Activated gamma-delta T cell treated with anti-CD3 and anti-CD28 coated beads, Interleukin-2, amount 50 U/mL, for 16 hours (primary cell): Measurements from ENCODE around the gene SPIRE1.
"Not testable (repeated sequence)": the region's sequence is repeated elsewhere in the genome, so short reads cannot be mapped to it uniquely, and the experiment has no call there.

Experiments
- DNase-seq: peaks from one replicate; pipeline ENCODE4 v3.0.0-alpha.2; 2020; ENCODE audit warnings: low read depth

The SPIRE1 gene

GRCh38 chr18:12645751-12646203 lies 12.1 kb downstream of the SPIRE1 start:
- DNase-seq = no peak

- DNase-seq = no peak
These were observed 12.7 kb downstream of the SPIRE1 start for GRCh38 chr18:12645254-12645653.

- DNase-seq = not testable (repeated sequence)
These were observed 14.2 kb downstream of the SPIRE1 start for GRCh38 chr18:12643756-12644155.

GRCh38 chr18:12640881-12641200 lies 17.1 kb downstream of the SPIRE1 start:
- DNase-seq = no peak

GRCh38 chr18:12639990-12640880 lies 17.7 kb downstream of the SPIRE1 start:
- DNase-seq = no peak

GRCh38 chr18:12638644-12639124 lies 19.2 kb downstream of the SPIRE1 start:
- no peak for DNase-seq

GRCh38 chr18:12637901-12638643 lies 19.8 kb downstream of the SPIRE1 start:
- no peak for DNase-seq

- DNase-seq = no peak
These were observed 20.5 kb downstream of the SPIRE1 start for GRCh38 chr18:12637393-12637792.

- DNase-seq = no peak
These were observed 26.0 kb downstream of the SPIRE1 start for GRCh38 chr18:12631831-12632477.

GRCh38 chr18:12630136-12630535 lies 27.8 kb downstream of the SPIRE1 start:
- no peak for DNase-seq

GRCh38 chr18:12628706-12629702 lies 28.9 kb downstream of the SPIRE1 start:
- no peak for DNase-seq

GRCh38 chr18:12627199-12627598 lies 30.7 kb downstream of the SPIRE1 start:
- not testable (repeated sequence) for DNase-seq

GRCh38 chr18:12625241-12625640 lies 32.7 kb downstream of the SPIRE1 start:
- no peak for DNase-seq

- DNase-seq = no peak
These were observed 36.1 kb downstream of the SPIRE1 start for GRCh38 chr18:12621742-12622306.

- DNase-seq = no peak
These were observed 42.2 kb downstream of the SPIRE1 start for GRCh38 chr18:12615748-12616147.

GRCh38 chr18:12608301-12608700 lies 49.6 kb downstream of the SPIRE1 start:
- no peak for DNase-seq

GRCh38 chr18:12606592-12607315 lies 51.2 kb downstream of the SPIRE1 start:
- DNase-seq = no peak

- no peak for DNase-seq
These were observed 53.4 kb downstream of the SPIRE1 start for GRCh38 chr18:12604445-12605007.

- DNase-seq = no peak
These were observed 57.9 kb downstream of the SPIRE1 start for GRCh38 chr18:12599966-12600365.

- DNase-seq = no peak
These were observed 58.4 kb downstream of the SPIRE1 start for GRCh38 chr18:12599543-12599942.
